Measurements from ENCODE around the gene TNPO1. TPM values are rescaled to one million over a fixed set of nuclear protein-coding genes. Genes with fewer than 3 reads are reported as not detected.

Gene TNPO1
- total and polyA plus RNA-seq, 2 experiments from 2014 or later = 98.9 to 167 TPM

GRCh38 chr5:72779520-72779919 is 36.9 kb upstream of the TNPO1 start:
- H3K36me3 ChIP-seq (ENCODE audit: low read depth) = no peaks in the 10 kb centered on the region
- no peak overlapping the region for H3K4me2 ChIP-seq (ENCODE audit: unreplicated experiment)
- H3K27me3 ChIP-seq (replicated peaks; ENCODE audit: insufficient read depth) = no peaks in the 10 kb centered on the region
- DNase-seq = no peak
- 65 to 72% methylated on average over 2 of the region's 2 CpGs for WGBS, 2 experiments (ENCODE audit: low coverage in 1 of 2, low lambda C conversion rate in 2 of 2, missing lambda C conversion rate in 2 of 2)
- no peaks in the 10 kb centered on the region for H3K4me1 ChIP-seq (ENCODE audit: insufficient read depth)
- H3F3A ChIP-seq (ENCODE audit: insufficient read depth) = no peaks in the 10 kb centered on the region
- TF ChIP-seq EZH2phosphoT487 (IDR thresholded peaks at IDR 0.05; ENCODE audit: insufficient read depth, low read depth) = no peak
- TF ChIP-seq EZH2 (IDR thresholded peaks at IDR 0.05; ENCODE audit: insufficient read depth, poor library complexity, severe bottlenecking) = no peak
- peaks cover 5% of the 10 kb centered on the region for H3K9me3 ChIP-seq (ENCODE audit: low read depth)
- H3K9ac ChIP-seq = no peak overlapping the region
- no peaks in the 10 kb centered on the region for H3K9me2 ChIP-seq (ENCODE audit: insufficient read depth)
- H3K79me2 ChIP-seq (ENCODE audit: insufficient read depth) = no peaks in the 10 kb centered on the region
- H3K4me3 ChIP-seq = no peak overlapping the region
- H2AFZ ChIP-seq = no peak overlapping the region
- no peak overlapping the region for H3K27ac ChIP-seq
- in situ Hi-C loops (cut with MboI) = no loop called here
- no peaks in the 10 kb centered on the region for H4K20me1 ChIP-seq (ENCODE audit: insufficient read depth)

GRCh38 chr5:72783354-72783753 is 33.1 kb upstream of the TNPO1 start:
- WGBS, 2 experiments (ENCODE audit: low coverage in 1 of 2, low lambda C conversion rate in 2 of 2, missing lambda C conversion rate in 2 of 2) = 27 to 33% methylated on average over 1 of the region's 1 CpG
- Histone ChIP-seq H3K79me2 (ENCODE audit: insufficient read depth) (no peaks in the 10 kb centered on the region), H4K20me1 (ENCODE audit: insufficient read depth) (no peaks in the 10 kb centered on the region), H3K9ac (no peak overlapping the region), H3K4me1 (ENCODE audit: insufficient read depth) (0 out of 2 replicates have a peak, but pooled peaks cover 4% of the 10 kb centered on the region), H3K4me2 (ENCODE audit: unreplicated experiment) (no peak overlapping the region), H3F3A (ENCODE audit: insufficient read depth) (no peaks in the 10 kb centered on the region), H3K9me3 (ENCODE audit: low read depth) (peaks cover 5% of the 10 kb centered on the region), H3K27me3 (replicated peaks; ENCODE audit: insufficient read depth) (no peaks in the 10 kb centered on the region), H2AFZ (no peak overlapping the region), H3K36me3 (ENCODE audit: low read depth) (no peaks in the 10 kb centered on the region), H3K4me3 (no peak overlapping the region), H3K27ac (no peak overlapping the region), H3K9me2 (ENCODE audit: insufficient read depth) (peaks cover 4% of the 10 kb centered on the region; the same call in 1 of the 2 replicates)
- no peak for TF ChIP-seq EZH2 (IDR thresholded peaks at IDR 0.05; ENCODE audit: insufficient read depth, poor library complexity, severe bottlenecking)
- no peak for TF ChIP-seq EZH2phosphoT487 (IDR thresholded peaks at IDR 0.05; ENCODE audit: insufficient read depth, low read depth)
- in situ Hi-C loops (cut with MboI) = no loop called here
- DNase-seq = no peak

- DNase-seq = no peak
- Histone ChIP-seq H3K36me3 (ENCODE audit: low read depth) (no peaks in the 10 kb centered on the region), H3K4me1 (ENCODE audit: insufficient read depth) (peaks cover 9% of the 10 kb centered on the region; the same call in 1 of the 2 replicates), H3F3A (ENCODE audit: insufficient read depth) (no peaks in the 10 kb centered on the region), H3K79me2 (ENCODE audit: insufficient read depth) (no peaks in the 10 kb centered on the region), H4K20me1 (ENCODE audit: insufficient read depth) (no peaks in the 10 kb centered on the region), H2AFZ (no peak overlapping the region), H3K9ac (no peak overlapping the region), H3K4me2 (ENCODE audit: unreplicated experiment) (no peak overlapping the region), H3K27me3 (replicated peaks; ENCODE audit: insufficient read depth) (no peaks in the 10 kb centered on the region), H3K4me3 (no peak overlapping the region), H3K9me3 (ENCODE audit: low read depth) (peaks cover 5% of the 10 kb centered on the region), H3K27ac (no peak overlapping the region), H3K9me2 (ENCODE audit: insufficient read depth) (peaks cover 4% of the 10 kb centered on the region; the same call in 1 of the 2 replicates)
- TF ChIP-seq EZH2phosphoT487 (IDR thresholded peaks at IDR 0.05; ENCODE audit: insufficient read depth, low read depth) (no peak), EZH2 (IDR thresholded peaks at IDR 0.05; ENCODE audit: insufficient read depth, poor library complexity, severe bottlenecking) (no peak)
- in situ Hi-C loops (cut with MboI) = no loop called here
- WGBS, 2 experiments (ENCODE audit: low coverage in 1 of 2, low lambda C conversion rate in 2 of 2, missing lambda C conversion rate in 2 of 2) = 81 to 90% methylated on average over 1 of the region's 1 CpG
Observed at GRCh38 chr5:72784129-72784528, 32.3 kb upstream of the TNPO1 start.

GRCh38 chr5:72785801-72786200 is 30.7 kb upstream of the TNPO1 start:
- no peak overlapping the region for H2AFZ ChIP-seq
- H3K36me3 ChIP-seq (ENCODE audit: low read depth) = no peaks in the 10 kb centered on the region
- peaks cover 4% of the 10 kb centered on the region; the same call in 1 of the 2 replicates for H3K9me2 ChIP-seq (ENCODE audit: insufficient read depth)
- H3K27me3 ChIP-seq (replicated peaks; ENCODE audit: insufficient read depth) = no peaks in the 10 kb centered on the region
- H3K4me1 ChIP-seq (ENCODE audit: insufficient read depth) = peaks cover 9% of the 10 kb centered on the region; the same call in 1 of the 2 replicates
- H3K4me2 ChIP-seq (ENCODE audit: unreplicated experiment) = no peak overlapping the region
- no peaks in the 10 kb centered on the region for H4K20me1 ChIP-seq (ENCODE audit: insufficient read depth)
- in situ Hi-C loops (cut with MboI) = no loop called here
- no peak overlapping the region for H3K4me3 ChIP-seq
- no peaks in the 10 kb centered on the region for H3F3A ChIP-seq (ENCODE audit: insufficient read depth)
- no peaks in the 10 kb centered on the region for H3K79me2 ChIP-seq (ENCODE audit: insufficient read depth)
- DNase-seq = no peak
- no peaks in the 10 kb centered on the region for H3K9me3 ChIP-seq (ENCODE audit: low read depth)
- H3K27ac ChIP-seq = no peak overlapping the region
- H3K9ac ChIP-seq = no peak overlapping the region
- no peak for TF ChIP-seq EZH2 (IDR thresholded peaks at IDR 0.05; ENCODE audit: insufficient read depth, poor library complexity, severe bottlenecking)
- TF ChIP-seq EZH2phosphoT487 (IDR thresholded peaks at IDR 0.05; ENCODE audit: insufficient read depth, low read depth) = no peak

- in situ Hi-C loops (cut with MboI) = no loop called here
- Histone ChIP-seq H3F3A (ENCODE audit: insufficient read depth) (no peaks in the 10 kb centered on the region), H2AFZ (no peak overlapping the region), H4K20me1 (ENCODE audit: insufficient read depth) (no peaks in the 10 kb centered on the region), H3K4me1 (ENCODE audit: insufficient read depth) (peaks cover 9% of the 10 kb centered on the region; the same call in 1 of the 2 replicates), H3K9me2 (ENCODE audit: insufficient read depth) (peaks cover 4% of the 10 kb centered on the region; the same call in 1 of the 2 replicates), H3K27me3 (replicated peaks; ENCODE audit: insufficient read depth) (no peaks in the 10 kb centered on the region), H3K79me2 (ENCODE audit: insufficient read depth) (no peaks in the 10 kb centered on the region), H3K4me3 (no peak overlapping the region), H3K9ac (no peak overlapping the region), H3K27ac (no peak overlapping the region), H3K36me3 (ENCODE audit: low read depth) (no peaks in the 10 kb centered on the region), H3K4me2 (ENCODE audit: unreplicated experiment) (no peak overlapping the region), H3K9me3 (ENCODE audit: low read depth) (no peaks in the 10 kb centered on the region)
- 77 to 80% methylated on average over 4 of the region's 4 CpGs for WGBS, 2 experiments (ENCODE audit: low coverage in 1 of 2, low lambda C conversion rate in 2 of 2, missing lambda C conversion rate in 2 of 2)
- TF ChIP-seq EZH2phosphoT487 (IDR thresholded peaks at IDR 0.05; ENCODE audit: insufficient read depth, low read depth) (no peak), EZH2 (IDR thresholded peaks at IDR 0.05; ENCODE audit: insufficient read depth, poor library complexity, severe bottlenecking) (no peak)
- DNase-seq = no peak
Observed at GRCh38 chr5:72786676-72787075, 29.8 kb upstream of the TNPO1 start.

Data from GM23248 (cell line).